ENCODE measurements around the gene TP53I13.

The TP53I13 gene

GRCh38 chr17:29572691-29573557 is 4.4 kb downstream of the TP53I13 start:
- no peak for DNase-seq (ENCODE audit: low read depth)
- no peak overlapping the region for H3K4me3 ChIP-seq (ENCODE audit: low read length)
- TF ChIP-seq CTCF (conservative IDR thresholded peaks at IDR 0.05; ENCODE audit: low read depth, low read length) = peak; percentile 60

- no peak for DNase-seq (ENCODE audit: low read depth)
- TF ChIP-seq CTCF (conservative IDR thresholded peaks at IDR 0.05; ENCODE audit: low read depth, low read length) = no peak
- H3K4me3 ChIP-seq (ENCODE audit: low read length) = no peak overlapping the region
Observed at GRCh38 chr17:29573558-29573869, 5.0 kb downstream of the TP53I13 start.

GRCh38 chr17:29573871-29574731 is 5.6 kb downstream of the TP53I13 start:
- H3K4me3 ChIP-seq (ENCODE audit: low read length) = no peak overlapping the region
- no peak for TF ChIP-seq CTCF (conservative IDR thresholded peaks at IDR 0.05; ENCODE audit: low read depth, low read length)
- DNase-seq (ENCODE audit: low read depth) = no peak

GRCh38 chr17:29574732-29575510 is 6.4 kb downstream of the TP53I13 start:
- no peak overlapping the region for H3K4me3 ChIP-seq (ENCODE audit: low read length)
- DNase-seq (ENCODE audit: low read depth) = no peak
- no peak for TF ChIP-seq CTCF (conservative IDR thresholded peaks at IDR 0.05; ENCODE audit: low read depth, low read length)

GRCh38 chr17:29575511-29576213 is 7.2 kb downstream of the TP53I13 start:
- DNase-seq (ENCODE audit: low read depth) = no peak
- TF ChIP-seq CTCF (conservative IDR thresholded peaks at IDR 0.05; ENCODE audit: low read depth, low read length) = no peak
- H3K4me3 ChIP-seq (ENCODE audit: low read length) = no peak overlapping the region

DNA sequence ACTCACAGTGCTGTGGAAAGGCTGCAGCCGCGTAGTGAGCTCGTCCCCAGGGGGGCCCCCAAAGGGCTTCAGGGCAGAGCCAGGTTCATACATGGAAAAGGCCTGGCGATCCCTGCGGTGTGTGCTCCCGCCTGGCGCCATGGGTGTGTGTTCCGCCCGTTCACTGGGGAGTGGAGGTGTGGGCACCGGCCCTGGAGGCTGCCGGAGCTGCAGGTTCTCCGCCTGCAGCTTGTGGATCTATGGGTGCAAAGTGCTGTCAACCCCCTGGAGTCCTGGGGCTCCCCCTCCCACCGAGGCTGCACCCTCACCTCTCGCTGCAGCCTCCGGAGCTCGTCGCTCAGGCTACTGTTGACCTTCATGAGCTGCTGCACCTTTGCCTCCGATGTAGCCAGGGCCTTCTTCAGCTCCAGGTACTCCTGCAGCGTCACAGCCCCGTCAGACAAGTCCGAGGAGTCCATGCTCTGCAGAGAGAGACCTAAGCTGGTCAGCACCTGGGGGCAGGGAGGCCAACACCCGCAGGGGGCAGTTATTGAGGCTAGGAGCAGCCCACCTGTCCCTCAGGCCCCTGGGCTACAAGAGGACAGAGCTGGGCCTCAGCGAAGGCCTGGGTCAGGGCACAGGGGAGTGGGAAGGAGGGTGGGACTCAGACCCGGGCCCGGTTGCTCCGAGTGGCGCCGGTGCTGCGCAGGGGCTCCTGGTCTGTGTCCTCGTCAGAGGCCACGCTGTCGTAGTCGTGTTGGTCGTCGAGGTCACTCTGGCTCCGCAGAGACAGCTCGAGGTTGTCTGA is 7.9 kb downstream of the TP53I13 start:
- no peak for DNase-seq (ENCODE audit: low read depth)
- no peak for TF ChIP-seq CTCF (conservative IDR thresholded peaks at IDR 0.05; ENCODE audit: low read depth, low read length)
- no peak overlapping the region for H3K4me3 ChIP-seq (ENCODE audit: low read length)

All from retinal pigment epithelial cell (primary cell).